GM18507 (cell line): Measurements from ENCODE around the gene MFSD6.

Experiments used
- DNase-seq: peaks from one replicate; pipeline ENCODE4 v3.0.0; 2011; ENCODE audit warnings: low read depth; ENCODE audit not compliant: insufficient read length; ENCODE audit errors: extremely low spot score
- FAIRE-seq: peaks from 2 replicates; lab custom pipeline; 2011; peaks lifted over from hg19 to GRCh38; lab: Jason Lieb, UNC

MFSD6 gene

GRCh38 chr2:190540048-190540447 lies 131.9 kb downstream of the MFSD6 start:
- DNase-seq = no peak
- FAIRE-seq = peak; percentile 18

- DNase-seq (no peak), FAIRE-seq (no peak)
These were observed 136.9 kb downstream of the MFSD6 start for GRCh38 chr2:190545093-190545492.

- FAIRE-seq (no peak), DNase-seq (no peak)
These were observed 137.6 kb downstream of the MFSD6 start for GRCh38 chr2:190545555-190546385.

- FAIRE-seq (no peak), DNase-seq (no peak)
These were observed 138.6 kb downstream of the MFSD6 start for GRCh38 chr2:190546734-190547133.

- FAIRE-seq (peak; percentile 21), DNase-seq (no peak)
These were observed 139.7 kb downstream of the MFSD6 start for GRCh38 chr2:190547886-190548285.

GRCh38 chr2:190550137-190550536 lies 142.0 kb downstream of the MFSD6 start:
- DNase-seq (no peak), FAIRE-seq (no peak)
